Subcutaneous abdominal adipose tissue (tissue), 5 donors: Measurements from ENCODE around the gene GALNT12.

Source experiments
- H3K27ac ChIP-seq: one replicate; pipeline ENCODE4 v1.7.0; 2013; ENCODE audit warnings: low read depth, mild to moderate bottlenecking, inconsistent platforms, low read length, moderate library complexity
- H3K27me3 ChIP-seq, 5 donors: one replicate each; pipeline ENCODE4 v1.7.0; 2013; ENCODE audit warnings: low read length in 5 of 5, inconsistent platforms in 1 of 5; ENCODE audit not compliant: control insufficient read depth in 5 of 5, insufficient read depth in 4 of 5
- H3K36me3 ChIP-seq, 5 donors: one replicate each; pipeline ENCODE4 v1.7.0; 2013; ENCODE audit warnings: low read length in 5 of 5; ENCODE audit not compliant: control insufficient read depth in 5 of 5, insufficient read depth in 5 of 5
- H3K4me1 ChIP-seq, 5 donors: one replicate each; pipeline ENCODE4 v1.7.0; 2013; ENCODE audit warnings: low read length in 5 of 5, mild to moderate bottlenecking in 3 of 5, moderate library complexity in 1 of 5; ENCODE audit not compliant: control insufficient read depth in 5 of 5, insufficient read depth in 5 of 5
- H3K4me3 ChIP-seq, 5 donors: one replicate each; pipeline ENCODE4 v1.7.0; 2013; ENCODE audit warnings: low read length in 5 of 5, low read depth in 1 of 5
- H3K9ac ChIP-seq, 5 donors: one replicate each; pipeline ENCODE4 v1.7.0; 2013; ENCODE audit warnings: low read length in 5 of 5, mild to moderate bottlenecking in 4 of 5, moderate library complexity in 3 of 5
- H3K9me3 ChIP-seq, 5 donors: one replicate each; pipeline ENCODE4 v1.7.0; 2013; ENCODE audit warnings: low read length in 5 of 5; ENCODE audit not compliant: control insufficient read depth in 5 of 5
- donor health status: healthy.
- donor health status: healthy.
- donor health status: healthy.
- donor health status: healthy.
- donor health status: healthy.

The GALNT12 gene

DNA sequence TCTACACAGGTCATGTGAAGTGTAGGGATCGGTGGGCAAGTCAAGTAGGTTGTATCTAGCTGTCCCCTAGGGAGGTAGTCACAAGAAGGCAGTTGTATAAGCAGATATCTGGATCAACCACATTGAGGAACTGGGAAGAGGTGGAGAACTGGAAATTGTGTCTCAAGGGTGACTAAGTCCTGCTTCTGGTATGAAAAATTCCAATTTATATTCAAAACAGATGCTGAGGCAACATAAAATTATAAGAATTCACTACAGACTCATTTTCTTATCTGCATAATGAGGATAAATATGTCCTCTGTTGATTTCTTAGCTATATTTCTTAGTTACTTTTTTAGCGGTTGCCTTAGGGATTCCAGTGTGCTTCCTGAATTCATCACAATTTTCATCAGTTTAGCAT, 46.8 kb downstream of the GALNT12 start:
- Histone ChIP-seq H3K9ac (no peak overlapping the region), H3K27ac (no peak overlapping the region), H3K4me3 (no peak overlapping the region), H3K36me3 (no peaks in the 10 kb centered on the region), H3K4me1 (peaks cover 0 to 5% (median 3%) of the 10 kb centered on the region in 5 donors), H3K9me3 (peaks cover 0 to 4% (median 0%) of the 10 kb centered on the region in 5 donors), H3K27me3 (no peaks in the 10 kb centered on the region)

DNA sequence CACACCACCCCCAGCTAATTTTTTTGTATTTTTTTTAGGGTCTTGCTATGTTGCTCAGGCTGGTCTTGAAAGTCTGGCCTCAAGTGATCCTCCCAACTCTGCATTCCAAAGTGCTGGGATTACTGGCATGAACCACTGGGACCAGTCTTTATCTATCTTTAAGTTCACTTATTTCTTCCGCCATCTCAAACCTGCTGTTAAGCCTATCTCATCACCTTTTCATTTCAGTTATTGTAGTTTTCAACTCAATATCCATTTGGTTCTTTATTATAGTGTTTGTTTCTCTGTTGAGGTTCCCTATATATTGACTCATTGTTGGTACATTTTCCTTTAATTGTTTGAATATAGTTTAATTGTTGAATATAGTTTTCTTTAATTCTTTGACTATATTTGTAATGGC, 48.1 kb downstream of the GALNT12 start:
- Histone ChIP-seq H3K9ac (no peak overlapping the region), H3K27me3 (no peaks in the 10 kb centered on the region)

DNA sequence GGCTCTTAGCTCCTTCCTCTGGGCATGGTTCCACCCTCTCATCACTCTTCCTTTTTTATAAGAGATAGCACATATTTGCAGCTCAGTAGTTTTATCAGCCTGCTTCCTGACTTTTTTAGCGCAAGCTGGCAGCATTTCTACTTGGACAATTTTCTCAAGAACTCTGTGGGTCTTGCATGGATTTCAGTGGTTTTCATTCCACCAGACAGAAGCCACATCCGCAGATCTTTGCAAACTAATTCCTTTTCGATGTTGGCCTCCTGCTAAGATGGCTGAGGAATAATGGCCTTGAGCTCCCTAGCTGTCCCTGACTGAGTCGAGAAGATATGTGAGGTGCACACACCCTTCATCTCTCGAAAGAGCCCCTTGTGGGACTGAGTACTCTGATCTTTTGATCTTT, 49.5 kb downstream of the GALNT12 start:
- Histone ChIP-seq H3K4me3 (no peak overlapping the region), H3K4me1 (peaks cover 8 to 22% (median 10%) of the 10 kb centered on the region in 5 donors), H3K27ac (no peak overlapping the region), H3K9me3 (peaks cover 0 to 4% (median 0%) of the 10 kb centered on the region in 5 donors), H3K9ac (no peak overlapping the region), H3K27me3 (no peaks in the 10 kb centered on the region), H3K36me3 (no peaks in the 10 kb centered on the region)

More for the DNA sequence above, 48.1 kb downstream of the GALNT12 start:
- H3K27ac ChIP-seq = no peak overlapping the region
- H3K4me1 ChIP-seq = peaks cover 0 to 8% (median 4%) of the 10 kb centered on the region in 5 donors
- no peaks in the 10 kb centered on the region for H3K36me3 ChIP-seq
- peaks cover 0 to 4% (median 0%) of the 10 kb centered on the region in 5 donors for H3K9me3 ChIP-seq
- H3K4me3 ChIP-seq = no peak overlapping the region

DNA sequence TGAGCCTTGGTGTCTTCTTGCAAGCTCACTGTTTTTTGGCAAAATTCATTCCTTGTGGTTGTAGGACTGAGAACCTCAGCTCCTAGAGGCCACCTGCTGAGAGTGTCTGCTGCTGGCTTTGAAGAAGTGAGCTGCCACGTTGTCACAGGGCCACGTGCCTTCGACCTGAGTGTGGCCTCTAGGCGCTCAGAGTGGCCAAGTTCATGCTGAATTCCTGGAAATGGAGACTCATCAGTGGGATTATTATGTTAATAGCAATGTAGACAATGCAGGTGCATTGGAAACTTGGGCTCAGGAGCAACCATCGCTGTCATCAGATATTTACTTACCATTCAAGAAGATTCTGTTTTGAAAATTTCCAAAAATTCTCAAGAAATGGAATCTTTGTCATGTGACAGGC, 52.5 kb downstream of the GALNT12 start:
- Histone ChIP-seq H3K4me1 (peaks cover 27 to 48% (median 40%) of the 10 kb centered on the region in 5 donors), H3K4me3 (no peak overlapping the region), H3K27ac (no peak overlapping the region), H3K9me3 (peaks cover 0 to 4% (median 0%) of the 10 kb centered on the region in 5 donors), H3K36me3 (no peaks in the 10 kb centered on the region), H3K27me3 (no peaks in the 10 kb centered on the region), H3K9ac (no peak overlapping the region)

DNA sequence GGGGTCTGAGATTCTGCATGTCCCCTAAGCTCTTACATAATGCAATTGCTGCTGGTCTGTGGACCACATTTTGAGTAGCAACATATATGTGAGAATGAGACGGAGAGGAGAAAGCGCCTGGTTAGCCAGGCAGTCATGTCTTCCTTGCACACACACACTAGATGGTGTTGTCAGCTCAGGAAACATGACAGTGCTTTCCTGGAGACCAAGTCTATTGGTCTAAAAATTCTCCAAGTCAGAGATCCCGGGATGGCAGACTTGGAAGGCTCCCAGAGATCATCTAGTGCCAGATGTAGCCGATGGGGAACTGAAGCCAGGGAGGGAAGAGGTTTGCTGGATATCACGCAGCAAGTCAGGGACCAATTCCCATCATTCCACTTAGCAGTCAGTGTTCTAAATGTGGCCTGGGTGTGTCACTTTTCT, 53.4 kb downstream of the GALNT12 start:
- H3K27me3 ChIP-seq = no peaks in the 10 kb centered on the region
- peaks cover 0 to 4% (median 0%) of the 10 kb centered on the region in 5 donors for H3K9me3 ChIP-seq
- H3K4me1 ChIP-seq = peaks cover 27 to 57% (median 48%) of the 10 kb centered on the region in 5 donors
- H3K36me3 ChIP-seq = no peaks in the 10 kb centered on the region
- H3K4me3 ChIP-seq = no peak overlapping the region
- peak overlapping the region; percentile 89 for H3K27ac ChIP-seq
- H3K9ac ChIP-seq = no peak overlapping the region

DNA sequence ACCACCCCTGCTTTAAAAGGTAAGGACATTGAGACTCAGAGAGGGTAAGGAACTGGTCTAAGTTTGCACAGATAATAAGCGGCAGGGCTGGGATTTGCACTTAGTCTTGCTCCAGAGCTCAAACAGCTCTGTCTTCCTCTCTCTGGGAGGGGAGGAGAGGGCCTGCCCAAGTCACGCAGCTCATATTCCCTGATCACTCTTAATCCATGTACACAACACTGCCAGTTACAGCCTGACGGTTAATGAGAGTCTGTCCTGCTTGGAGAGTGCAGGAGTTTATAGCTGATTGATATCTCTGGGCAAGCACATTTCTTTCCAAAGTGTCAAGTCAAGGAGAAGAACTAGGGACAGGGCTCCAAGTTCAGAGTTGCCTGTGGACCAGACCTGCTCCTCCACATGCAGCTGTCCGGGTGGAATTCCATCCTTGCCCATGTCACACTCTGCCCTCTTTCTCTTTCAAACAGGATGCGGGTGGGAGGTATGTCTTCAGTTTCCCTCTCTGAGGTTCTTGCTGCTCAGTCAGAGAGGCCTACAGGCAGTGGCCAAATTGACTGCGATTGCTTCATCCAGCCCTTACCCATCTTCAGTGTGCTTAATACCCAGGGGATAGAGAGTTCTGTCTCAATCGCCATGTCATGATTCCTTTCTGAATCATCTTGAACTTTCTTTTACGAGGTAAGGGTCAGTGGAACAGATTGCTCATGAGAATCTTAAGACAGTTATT, 54.5 kb downstream of the GALNT12 start:
- Histone ChIP-seq H3K27me3 (no peaks in the 10 kb centered on the region), H3K27ac (peak overlapping the region; percentile 89), H3K4me3 (peak overlapping the region in 1 of 5 donors; percentile 33), H3K4me1 (peaks cover 29 to 68% (median 58%) of the 10 kb centered on the region in 5 donors), H3K9ac (peak overlapping the region in 4 of 5 donors; percentile 0 to 72 (median 62)), H3K9me3 (no peaks in the 10 kb centered on the region), H3K36me3 (no peaks in the 10 kb centered on the region)

DNA sequence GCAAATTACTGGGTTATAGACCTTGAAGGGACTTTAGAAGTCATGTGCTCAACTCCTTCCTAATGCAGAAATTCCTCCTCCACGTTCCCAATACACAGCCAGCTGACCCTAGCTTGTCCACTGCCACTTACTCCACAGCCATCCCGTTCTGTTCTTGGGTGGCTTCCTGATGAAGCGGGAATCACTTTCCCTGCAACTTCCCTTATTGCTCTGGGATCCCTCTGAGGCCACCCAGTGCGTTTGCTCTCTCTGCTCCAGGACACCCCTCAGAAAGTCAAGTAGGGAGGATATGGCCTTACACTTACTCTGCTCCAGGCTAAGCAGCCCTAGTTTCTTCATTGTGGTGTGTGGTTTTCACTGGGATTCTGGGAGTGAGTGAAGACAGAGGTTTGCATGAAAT, 55.5 kb downstream of the GALNT12 start:
- Histone ChIP-seq H3K4me1 (peaks cover 37 to 74% (median 68%) of the 10 kb centered on the region in 5 donors), H3K36me3 (no peaks in the 10 kb centered on the region), H3K9ac (peak overlapping the region in 3 of 5 donors; percentile 31 to 58 (median 43)), H3K4me3 (peak overlapping the region in 1 of 5 donors; percentile 28), H3K9me3 (no peaks in the 10 kb centered on the region), H3K27me3 (no peaks in the 10 kb centered on the region), H3K27ac (peak overlapping the region; percentile 89)

DNA sequence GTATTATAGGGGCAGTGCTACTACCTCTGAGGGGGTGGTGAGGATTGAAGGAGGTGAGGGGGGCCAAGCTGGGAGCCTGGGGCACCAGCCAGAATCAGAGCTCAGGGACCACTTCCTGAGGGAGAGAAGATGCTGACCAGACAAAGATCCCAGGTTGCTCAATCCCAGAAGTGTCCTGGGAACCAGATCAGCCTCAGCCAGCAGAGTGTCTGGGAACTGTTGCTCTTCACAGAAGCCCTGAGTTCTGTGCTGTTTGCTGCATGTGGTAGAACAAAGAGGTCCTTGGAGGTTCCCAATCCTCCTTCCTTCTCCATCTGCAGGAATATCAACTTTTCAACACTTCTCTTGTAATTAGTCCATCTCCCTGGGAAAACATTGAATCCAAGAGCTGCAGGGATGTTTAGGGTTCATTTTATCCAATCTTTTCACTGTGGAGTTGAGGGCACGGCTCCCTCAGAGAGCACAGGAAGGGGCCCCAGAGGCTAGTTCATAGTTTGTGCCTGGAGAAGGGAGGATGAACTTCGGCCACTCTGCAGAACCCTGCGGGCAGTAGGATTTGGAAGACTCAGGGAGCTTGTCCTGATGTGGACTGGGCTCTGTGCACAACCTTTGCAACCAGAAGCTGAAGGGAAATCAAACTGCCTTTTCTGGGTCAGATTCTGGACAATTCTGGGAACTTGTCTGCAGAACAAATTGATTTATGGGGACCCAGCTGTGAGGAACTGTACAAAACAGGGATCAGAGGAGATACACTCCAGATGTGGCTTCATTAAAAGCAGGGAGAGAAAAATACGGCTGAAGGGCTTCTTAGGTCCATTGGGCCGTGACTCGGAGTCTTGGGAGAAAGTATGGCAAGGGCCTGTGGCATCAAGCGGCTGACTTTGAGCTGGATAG, 57.1 kb downstream of the GALNT12 start:
- Histone ChIP-seq H3K36me3 (no peaks in the 10 kb centered on the region), H3K27ac (peak overlapping the region; percentile 89), H3K4me3 (no peak overlapping the region), H3K9me3 (no peaks in the 10 kb centered on the region), H3K4me1 (peaks cover 38 to 88% (median 73%) of the 10 kb centered on the region in 5 donors), H3K9ac (peak overlapping the region in 4 of 5 donors; percentile 21 to 92 (median 46)), H3K27me3 (no peaks in the 10 kb centered on the region)

DNA sequence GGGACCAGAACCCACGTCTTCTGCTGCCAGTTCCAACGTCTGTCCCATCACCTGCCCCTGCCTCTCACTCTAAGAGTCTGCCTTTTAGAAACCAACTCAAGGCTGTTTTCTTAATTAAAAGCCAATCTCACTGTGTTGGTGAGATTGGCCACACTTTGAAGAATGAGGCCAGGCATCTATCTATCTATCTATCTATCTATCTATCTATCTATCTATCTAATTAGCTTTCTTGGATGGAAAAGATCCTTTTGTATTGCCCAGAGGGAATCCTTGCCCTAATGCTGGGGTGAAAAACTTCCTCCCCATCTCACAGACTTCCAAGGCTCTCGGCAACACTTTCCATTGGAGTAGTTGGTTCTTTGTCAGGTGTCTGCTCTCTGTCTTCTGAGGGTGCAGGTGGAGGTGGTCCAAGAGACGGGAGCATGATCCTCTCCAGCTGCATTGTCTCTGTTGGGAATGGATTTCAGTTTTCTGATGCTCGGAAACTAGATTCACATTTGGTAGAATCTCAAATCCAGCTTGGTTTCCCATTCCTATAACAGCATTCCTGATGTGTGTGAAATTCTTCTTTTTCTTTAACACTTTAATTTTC, 57.9 kb downstream of the GALNT12 start:
- H3K27ac ChIP-seq = peak overlapping the region; percentile 89

More for the DNA sequence above, 57.9 kb downstream of the GALNT12 start:
- Histone ChIP-seq H3K4me3 (no peak overlapping the region), H3K4me1 (peaks cover 42 to 90% (median 79%) of the 10 kb centered on the region in 5 donors), H3K36me3 (no peaks in the 10 kb centered on the region), H3K27me3 (no peaks in the 10 kb centered on the region), H3K9ac (peak overlapping the region in 2 of 5 donors; percentile 21 to 27), H3K9me3 (no peaks in the 10 kb centered on the region)
